Naive thymus-derived CD8-positive, alpha-beta T cell (primary cell): ENCODE measurements around the gene EPN1. TPM values are rescaled to one million over a fixed set of nuclear protein-coding genes. Genes with fewer than 3 reads are reported as not detected.

ENCODE experiments used
- ATAC-seq, 2 donors: fragments of 150-1000 bp; cut with Tn5 transposase in 1 of 2; sonication (Bioruptor Pico), chemical (Tn5 transposase) in 1 of 2; 1 replicate in 1 of 2; 2 replicates in 1 of 2; pipeline ENCODE4 v1.10.0; 2021; ENCODE audit warnings: mild to moderate bottlenecking in 2 of 2, moderate library complexity in 2 of 2
- POLR2A ChIA-PET: fragments of 350-600 bp; sonication (Branson Sonifier 250); formaldehyde crosslinking; loops from one replicate; lab custom pipeline; 2021; ENCODE audit warnings: antibody characterized with exemption; lab: Charles Lee
- DNase-seq, 10 donors: peaks; one replicate each; pipeline versions ENCODE4 v3.0.0 to v3.0.0-alpha.2; 2020 to 2022
- H3K27ac Mint-ChIP-seq, 10 donors: one replicate each; pipeline ENCODE4 v1.8.0; 2020 to 2022; ENCODE audit warnings: mild to moderate bottlenecking in 10 of 10, mixed read lengths in 10 of 10, moderate library complexity in 4 of 10, inconsistent platforms in 1 of 10
- H3K27me3 Mint-ChIP-seq, 5 donors: one replicate each; pipeline ENCODE4 v1.8.0; 2021 to 2022; ENCODE audit warnings: mixed read lengths in 5 of 5
- H3K36me3 Mint-ChIP-seq, 3 donors: one replicate each; pipeline ENCODE4 v1.8.0; 2020 to 2022; ENCODE audit warnings: mixed read lengths in 3 of 3, mild to moderate bottlenecking in 2 of 3, inconsistent platforms in 1 of 3
- H3K4me1 Mint-ChIP-seq, 4 donors: one replicate each; pipeline ENCODE4 v1.8.0; 2021 to 2022; ENCODE audit warnings: mixed read lengths in 4 of 4
- H3K4me3 Mint-ChIP-seq, 10 donors: one replicate each; pipeline ENCODE4 v1.8.0; 2020 to 2022; ENCODE audit warnings: mild to moderate bottlenecking in 10 of 10, mixed read lengths in 10 of 10, moderate library complexity in 6 of 10, inconsistent platforms in 1 of 10
- H3K9me3 Mint-ChIP-seq, 9 donors: one replicate each; pipeline ENCODE4 v1.8.0; 2020 to 2022; ENCODE audit warnings: mixed read lengths in 9 of 9, mild to moderate bottlenecking in 3 of 9, inconsistent platforms in 1 of 9, moderate library complexity in 1 of 9
- polyA plus RNA-seq, 3 donors: library from polyadenylated mRNA; unstranded; fragments of 300-500 nt; fragmentation: Illumina TruSeq; gene quantifications; one replicate each; pipeline ENCODE4 v1.2.3, GENCODE V29; 2021
- total RNA-seq, 8 experiments: library from RNA in 2 of 8; stranded (reverse) in 2 of 8; gene quantifications; one replicate each; pipeline ENCODE4 v1.2.3 and lab custom pipeline; 2021 to 2026

EPN1 gene
- total and polyA plus RNA-seq, 5 experiments from 2014 or later, result 5.5 to 52.2 (median 15.8) TPM

- Mint-ChIP-seq H3K9me3 (no peaks in the 10 kb centered on the region), H3K4me3 (no peak overlapping the region), H3K27me3 (no peaks in the 10 kb centered on the region), H3K4me1 (peaks cover 3 to 16% (median 6%) of the 10 kb centered on the region in 4 donors), H3K36me3 (peaks cover 0 to 55% (median 0%) of the 10 kb centered on the region in 3 donors), H3K27ac (peak overlapping the region in 1 of 10 donors; percentile 4)
- DNase-seq (peak in 1 of 10 donors; percentile 51), ATAC-seq (no peak)
- POLR2A ChIA-PET, result no interaction called here
Observed at GRCh38 chr19:55690769-55691545, 15.9 kb downstream of the EPN1 start.

- peaks cover 0 to 10% (median 1%) of the 10 kb centered on the region in 4 donors for H3K4me1 Mint-ChIP-seq
- H3K27me3 Mint-ChIP-seq, result no peaks in the 10 kb centered on the region
- POLR2A ChIA-PET, result no interaction called here
- H3K4me3 Mint-ChIP-seq, result no peak overlapping the region
- ATAC-seq (no peak), DNase-seq (peak in 1 of 10 donors; percentile 58)
- H3K27ac Mint-ChIP-seq, result peak overlapping the region in 1 of 10 donors; percentile 24
- H3K9me3 Mint-ChIP-seq, result no peaks in the 10 kb centered on the region
- H3K36me3 Mint-ChIP-seq, result peaks cover 0 to 58% (median 0%) of the 10 kb centered on the region in 3 donors
Observed at GRCh38 chr19:55691561-55692481, 16.8 kb downstream of the EPN1 start.

- Mint-ChIP-seq H3K4me3 (no peak overlapping the region), H3K4me1 (peaks cover 0 to 3% (median 1%) of the 10 kb centered on the region in 4 donors), H3K27ac (no peak overlapping the region), H3K36me3 (peaks cover 0 to 64% (median 2%) of the 10 kb centered on the region in 3 donors), H3K27me3 (no peaks in the 10 kb centered on the region), H3K9me3 (no peaks in the 10 kb centered on the region)
- ATAC-seq (no peak), DNase-seq (peak in 1 of 10 donors; percentile 26)
- POLR2A ChIA-PET, result no interaction called here
Observed at GRCh38 chr19:55692681-55693081, 17.7 kb downstream of the EPN1 start.

GRCh38 chr19:55693336-55693974, 18.4 kb downstream of the EPN1 start:
- peak in 1 of 10 donors; percentile 18 for DNase-seq
- H3K36me3 Mint-ChIP-seq, result peaks cover 0 to 68% (median 3%) of the 10 kb centered on the region in 3 donors
- H3K27me3 Mint-ChIP-seq, result no peaks in the 10 kb centered on the region

GRCh38 chr19:55694241-55694655, 19.2 kb downstream of the EPN1 start:
- H3K4me1 Mint-ChIP-seq, result peaks cover 0 to 3% (median 0%) of the 10 kb centered on the region in 4 donors
- H3K27me3 Mint-ChIP-seq, result no peaks in the 10 kb centered on the region
- ATAC-seq (no peak), DNase-seq (no peak)
- peaks cover 0 to 70% (median 4%) of the 10 kb centered on the region in 3 donors for H3K36me3 Mint-ChIP-seq
- peak overlapping the region in 1 of 10 donors; percentile 50 for H3K27ac Mint-ChIP-seq
- POLR2A ChIA-PET, result no interaction called here
- H3K9me3 Mint-ChIP-seq, result no peaks in the 10 kb centered on the region
- H3K4me3 Mint-ChIP-seq, result no peak overlapping the region

More at GRCh38 chr19:55693336-55693974, 18.4 kb downstream of the EPN1 start:
- no peak for ATAC-seq
- H3K4me3 Mint-ChIP-seq, result no peak overlapping the region
- POLR2A ChIA-PET, result no interaction called here
- no peaks in the 10 kb centered on the region for H3K9me3 Mint-ChIP-seq
- H3K4me1 Mint-ChIP-seq, result peaks cover 0 to 3% (median 1%) of the 10 kb centered on the region in 4 donors
- H3K27ac Mint-ChIP-seq, result no peak overlapping the region

- peaks cover 0 to 67% (median 4%) of the 10 kb centered on the region in 3 donors for H3K36me3 Mint-ChIP-seq
Observed at GRCh38 chr19:55694656-55695491, 19.8 kb downstream of the EPN1 start.

DNA sequence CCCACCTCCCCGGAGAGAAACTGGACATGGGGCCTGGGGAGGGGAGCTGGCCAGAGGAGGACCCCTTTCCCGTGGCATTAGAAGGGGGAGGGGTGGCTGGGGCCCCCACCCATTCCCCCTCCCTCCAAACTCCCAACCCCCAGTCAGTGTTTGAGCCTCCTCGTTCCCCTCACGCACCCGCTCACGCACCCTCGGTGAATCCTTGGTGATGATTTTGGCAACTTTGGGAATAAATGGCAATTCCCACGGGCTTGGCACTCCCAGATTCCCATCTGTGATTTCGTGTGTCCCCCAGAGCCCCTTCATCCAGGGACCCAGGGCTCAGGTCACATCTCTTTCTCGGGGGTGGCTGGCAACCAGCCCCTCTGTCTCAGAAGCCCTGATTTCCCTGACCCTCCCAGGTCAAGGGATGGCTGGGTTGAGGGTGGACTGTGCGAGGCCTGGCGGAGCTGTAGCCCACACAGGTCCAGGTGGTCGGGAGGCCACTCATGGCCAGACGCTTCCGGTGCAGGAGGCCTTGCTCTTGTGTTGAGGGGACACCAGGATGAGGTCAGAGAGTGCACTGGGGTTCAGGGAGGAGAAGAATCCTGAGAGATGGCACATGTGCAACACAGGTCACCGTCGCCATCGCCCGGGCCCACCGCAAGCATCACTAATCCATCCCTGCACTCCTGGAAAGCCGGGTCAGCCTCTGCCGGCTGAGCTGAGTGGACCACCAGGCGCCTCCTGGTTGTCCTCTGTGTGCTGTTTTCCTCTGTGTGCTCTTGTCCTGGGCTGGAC, 20.7 kb downstream of the EPN1 start:
- Mint-ChIP-seq H3K4me1 (no peaks in the 10 kb centered on the region), H3K27me3 (no peaks in the 10 kb centered on the region), H3K36me3 (peaks cover 0 to 66% (median 4%) of the 10 kb centered on the region in 3 donors), H3K9me3 (no peaks in the 10 kb centered on the region), H3K4me3 (no peak overlapping the region), H3K27ac (peak overlapping the region in 1 of 10 donors; percentile 29)
- DNase-seq, result no peak
- POLR2A ChIA-PET, result no interaction called here
- ATAC-seq, result no peak

More at GRCh38 chr19:55694656-55695491, 19.8 kb downstream of the EPN1 start:
- DNase-seq (peak in 1 of 10 donors; percentile 46), ATAC-seq (no peak)
- H3K27ac Mint-ChIP-seq, result peak overlapping the region in 1 of 10 donors; percentile 12
- H3K4me3 Mint-ChIP-seq, result no peak overlapping the region
- no peaks in the 10 kb centered on the region for H3K4me1 Mint-ChIP-seq
- H3K27me3 Mint-ChIP-seq, result no peaks in the 10 kb centered on the region
- POLR2A ChIA-PET, result no interaction called here
- no peaks in the 10 kb centered on the region for H3K9me3 Mint-ChIP-seq

DNA sequence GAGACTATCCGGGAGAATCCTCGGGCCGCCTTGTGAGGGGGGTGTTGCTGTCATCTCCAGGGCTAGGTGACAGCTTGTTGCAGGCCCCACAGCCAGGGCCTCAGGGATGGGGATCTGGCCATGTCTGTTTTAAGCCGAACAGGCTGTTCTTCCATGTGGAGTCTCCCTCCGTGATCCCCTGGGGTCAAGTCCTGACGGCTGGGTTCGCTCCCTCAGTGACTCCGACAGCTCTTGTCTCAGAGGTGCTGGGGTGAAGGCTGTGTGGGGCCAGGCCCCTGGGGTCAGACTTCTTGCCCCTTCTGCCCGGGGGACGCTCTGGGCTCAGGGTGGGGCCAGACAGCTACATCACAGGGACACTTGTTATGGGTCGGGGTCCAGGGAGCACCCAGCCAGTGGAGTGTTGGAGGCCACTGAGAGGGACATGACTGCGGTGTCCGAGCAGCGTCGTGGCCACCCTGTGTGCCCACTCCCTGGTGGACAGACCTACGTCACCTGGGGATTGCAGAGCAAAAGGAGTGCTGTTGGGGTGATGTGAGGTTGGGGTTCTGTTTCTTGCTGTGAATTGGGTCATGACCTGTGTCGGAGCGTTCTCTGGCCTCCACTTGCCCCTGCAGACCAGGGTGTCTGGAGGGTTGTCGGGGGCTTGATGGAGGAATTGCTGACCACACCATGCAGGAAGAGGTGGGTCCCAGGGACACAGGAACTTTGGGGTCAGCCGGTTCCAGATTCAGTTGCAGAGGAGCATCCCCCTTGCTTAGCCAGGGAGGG, 21.5 kb downstream of the EPN1 start:
- no peaks in the 10 kb centered on the region for H3K27me3 Mint-ChIP-seq
- peak overlapping the region in 3 of 10 donors; percentile 4 to 31 (median 8) for H3K27ac Mint-ChIP-seq
- no peak for ATAC-seq
- no peak overlapping the region for H3K4me3 Mint-ChIP-seq
- H3K36me3 Mint-ChIP-seq, result peaks cover 0 to 67% (median 4%) of the 10 kb centered on the region in 3 donors
- no peaks in the 10 kb centered on the region for H3K4me1 Mint-ChIP-seq
- no peak for DNase-seq
- H3K9me3 Mint-ChIP-seq, result no peaks in the 10 kb centered on the region
- POLR2A ChIA-PET, result no interaction called here

GRCh38 chr19:55697069-55697440, 22.0 kb downstream of the EPN1 start:
- peaks cover 0 to 66% (median 6%) of the 10 kb centered on the region in 3 donors for H3K36me3 Mint-ChIP-seq
- peak overlapping the region in 3 of 10 donors; percentile 9 to 31 (median 10) for H3K27ac Mint-ChIP-seq
- ATAC-seq (no peak), DNase-seq (no peak)
- no peaks in the 10 kb centered on the region for H3K4me1 Mint-ChIP-seq
- POLR2A ChIA-PET, result no interaction called here
- H3K9me3 Mint-ChIP-seq, result no peaks in the 10 kb centered on the region
- H3K27me3 Mint-ChIP-seq, result no peaks in the 10 kb centered on the region
- H3K4me3 Mint-ChIP-seq, result no peak overlapping the region

DNA sequence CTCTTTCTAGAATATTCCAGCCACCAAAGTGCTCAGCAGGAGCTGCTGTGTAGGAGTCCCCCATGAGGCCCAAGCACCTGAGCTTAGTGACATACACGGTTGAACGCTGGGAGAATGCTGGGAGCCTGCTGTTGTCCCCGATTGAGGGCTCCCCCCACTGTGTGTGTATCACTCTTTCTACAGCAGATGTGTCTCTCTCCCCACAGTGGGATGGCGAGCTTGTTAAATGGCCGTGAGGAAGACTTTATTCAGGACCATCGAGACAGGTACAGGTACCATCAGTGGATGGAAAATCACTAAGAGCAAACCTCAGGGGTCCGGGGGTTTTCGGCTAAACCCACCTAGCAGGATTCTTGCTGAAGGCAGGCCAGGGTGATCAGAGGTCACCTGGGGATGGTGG, 22.7 kb downstream of the EPN1 start:
- Mint-ChIP-seq H3K4me3 (no peak overlapping the region), H3K36me3 (peaks cover 0 to 64% (median 6%) of the 10 kb centered on the region in 3 donors), H3K9me3 (no peaks in the 10 kb centered on the region), H3K27ac (peak overlapping the region in 4 of 10 donors; percentile 9 to 56 (median 21)), H3K4me1 (no peaks in the 10 kb centered on the region), H3K27me3 (no peaks in the 10 kb centered on the region)
- ATAC-seq, result no peak
- DNase-seq, result no peak
- POLR2A ChIA-PET, result no interaction called here
